ENCODE data around the gene SSC4D.

DNA sequence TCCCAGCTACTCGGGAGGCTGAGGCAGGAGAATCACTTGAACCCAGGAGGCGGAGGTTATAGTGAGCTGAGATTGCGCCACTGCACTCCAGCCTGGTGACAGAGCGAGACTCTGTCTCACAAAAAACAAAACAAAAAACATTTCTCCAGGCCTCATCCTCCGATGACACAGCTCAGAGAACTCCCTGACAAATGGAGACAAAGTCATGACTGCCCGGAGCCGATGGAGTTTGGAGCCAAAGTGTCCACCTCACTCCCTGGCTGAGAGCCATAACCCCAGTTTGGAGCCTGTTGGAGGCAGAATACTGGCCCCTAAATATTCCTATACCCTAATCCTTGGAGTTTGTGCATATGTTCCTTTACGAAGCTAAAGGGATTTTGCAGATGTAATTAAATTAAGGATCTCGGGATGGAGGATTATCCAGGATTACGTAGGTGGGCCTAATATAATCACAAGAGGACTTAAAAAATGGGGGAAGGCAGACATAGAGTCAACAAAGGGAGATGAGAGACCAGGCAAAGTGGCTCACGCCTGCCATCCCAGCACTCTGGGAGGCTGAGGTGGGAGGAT, 22.7 kb downstream of the SSC4D start:
- TF ChIP-seq, protein P1, sequence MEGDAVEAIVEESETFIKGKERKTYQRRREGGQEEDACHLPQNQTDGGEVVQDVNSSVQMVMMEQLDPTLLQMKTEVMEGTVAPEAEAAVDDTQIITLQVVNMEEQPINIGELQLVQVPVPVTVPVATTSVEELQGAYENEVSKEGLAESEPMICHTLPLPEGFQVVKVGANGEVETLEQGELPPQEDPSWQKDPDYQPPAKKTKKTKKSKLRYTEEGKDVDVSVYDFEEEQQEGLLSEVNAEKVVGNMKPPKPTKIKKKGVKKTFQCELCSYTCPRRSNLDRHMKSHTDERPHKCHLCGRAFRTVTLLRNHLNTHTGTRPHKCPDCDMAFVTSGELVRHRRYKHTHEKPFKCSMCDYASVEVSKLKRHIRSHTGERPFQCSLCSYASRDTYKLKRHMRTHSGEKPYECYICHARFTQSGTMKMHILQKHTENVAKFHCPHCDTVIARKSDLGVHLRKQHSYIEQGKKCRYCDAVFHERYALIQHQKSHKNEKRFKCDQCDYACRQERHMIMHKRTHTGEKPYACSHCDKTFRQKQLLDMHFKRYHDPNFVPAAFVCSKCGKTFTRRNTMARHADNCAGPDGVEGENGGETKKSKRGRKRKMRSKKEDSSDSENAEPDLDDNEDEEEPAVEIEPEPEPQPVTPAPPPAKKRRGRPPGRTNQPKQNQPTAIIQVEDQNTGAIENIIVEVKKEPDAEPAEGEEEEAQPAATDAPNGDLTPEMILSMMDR (IDR thresholded peaks at IDR 0.05) = no peak
- no peak for TF ChIP-seq POLR2A (IDR thresholded peaks at IDR 0.05)

Data from suprapubic skin (tissue), 3 donors.